GM13977 (cell line): ENCODE data around the gene FAT2.

ENCODE experiments used
- DNase-seq: peaks from one replicate; pipeline ENCODE4 v3.0.0; 2012; ENCODE audit warnings: low spot score
- in situ Hi-C: fragments of 300-500 bp; cut with MboI; formaldehyde crosslinking; loops from one replicate; pipeline ENCODE4 v1.12.0; 2022; ENCODE audit warnings: low sequenced_read_pairs, low pct_unique_long_range_greater_than_20kb, mixed read lengths, inconsistent platforms; ENCODE audit not compliant: unreplicated experiment
- TF ChIP-seq, protein P1 (sequence below): IDR thresholded peaks from 2 replicates; pipeline ENCODE4 v1.5.1; 2012; ENCODE audit warnings: mild to moderate bottlenecking, control low read depth; ENCODE audit not compliant: insufficient read depth; ENCODE audit errors: extremely low read depth, missing control alignments

Gene FAT2

DNA sequence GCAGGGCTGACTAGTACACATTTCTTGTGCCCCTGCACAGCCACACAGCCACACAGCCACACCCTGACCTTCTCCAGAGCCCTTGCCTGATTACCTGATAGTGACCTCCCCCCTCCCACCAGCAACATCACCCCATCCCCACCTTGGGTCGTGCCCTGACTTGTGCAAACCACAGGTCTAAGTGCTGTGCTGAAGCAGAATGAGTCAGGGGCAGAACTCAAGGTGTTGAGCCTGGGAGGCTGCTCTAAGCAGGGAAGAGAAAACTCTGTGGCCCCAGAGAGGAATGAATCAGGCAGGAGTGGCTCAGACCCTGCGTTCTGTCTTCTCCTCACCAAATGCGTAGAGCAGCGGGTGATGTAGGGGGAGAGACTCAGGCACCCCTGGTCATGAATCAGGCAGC lies 24.3 kb upstream of the FAT2 start:
- no peak for DNase-seq
- in situ Hi-C loops = no loop called here
- TF ChIP-seq, protein P1, sequence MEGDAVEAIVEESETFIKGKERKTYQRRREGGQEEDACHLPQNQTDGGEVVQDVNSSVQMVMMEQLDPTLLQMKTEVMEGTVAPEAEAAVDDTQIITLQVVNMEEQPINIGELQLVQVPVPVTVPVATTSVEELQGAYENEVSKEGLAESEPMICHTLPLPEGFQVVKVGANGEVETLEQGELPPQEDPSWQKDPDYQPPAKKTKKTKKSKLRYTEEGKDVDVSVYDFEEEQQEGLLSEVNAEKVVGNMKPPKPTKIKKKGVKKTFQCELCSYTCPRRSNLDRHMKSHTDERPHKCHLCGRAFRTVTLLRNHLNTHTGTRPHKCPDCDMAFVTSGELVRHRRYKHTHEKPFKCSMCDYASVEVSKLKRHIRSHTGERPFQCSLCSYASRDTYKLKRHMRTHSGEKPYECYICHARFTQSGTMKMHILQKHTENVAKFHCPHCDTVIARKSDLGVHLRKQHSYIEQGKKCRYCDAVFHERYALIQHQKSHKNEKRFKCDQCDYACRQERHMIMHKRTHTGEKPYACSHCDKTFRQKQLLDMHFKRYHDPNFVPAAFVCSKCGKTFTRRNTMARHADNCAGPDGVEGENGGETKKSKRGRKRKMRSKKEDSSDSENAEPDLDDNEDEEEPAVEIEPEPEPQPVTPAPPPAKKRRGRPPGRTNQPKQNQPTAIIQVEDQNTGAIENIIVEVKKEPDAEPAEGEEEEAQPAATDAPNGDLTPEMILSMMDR = no peak

DNA sequence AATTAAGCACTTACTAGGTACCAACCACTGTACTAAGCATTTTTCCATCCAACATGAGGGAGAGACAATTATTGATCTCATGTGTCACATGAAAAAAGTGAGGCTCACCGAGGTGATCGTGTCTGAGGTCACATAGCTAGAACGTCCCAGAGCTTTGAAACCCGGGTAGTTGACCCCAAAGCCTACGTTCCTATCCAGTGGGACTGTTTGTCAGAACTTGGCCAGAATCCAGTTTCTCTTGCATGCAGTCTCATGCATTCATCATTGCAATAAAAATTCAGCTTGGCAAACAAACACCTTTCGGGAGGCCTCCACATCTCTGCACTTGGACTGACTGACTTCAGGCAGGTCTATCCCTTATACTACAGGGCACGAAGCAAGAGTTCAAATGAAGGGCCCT lies 23.4 kb upstream of the FAT2 start:
- TF ChIP-seq, protein P1 = no peak

DNA sequence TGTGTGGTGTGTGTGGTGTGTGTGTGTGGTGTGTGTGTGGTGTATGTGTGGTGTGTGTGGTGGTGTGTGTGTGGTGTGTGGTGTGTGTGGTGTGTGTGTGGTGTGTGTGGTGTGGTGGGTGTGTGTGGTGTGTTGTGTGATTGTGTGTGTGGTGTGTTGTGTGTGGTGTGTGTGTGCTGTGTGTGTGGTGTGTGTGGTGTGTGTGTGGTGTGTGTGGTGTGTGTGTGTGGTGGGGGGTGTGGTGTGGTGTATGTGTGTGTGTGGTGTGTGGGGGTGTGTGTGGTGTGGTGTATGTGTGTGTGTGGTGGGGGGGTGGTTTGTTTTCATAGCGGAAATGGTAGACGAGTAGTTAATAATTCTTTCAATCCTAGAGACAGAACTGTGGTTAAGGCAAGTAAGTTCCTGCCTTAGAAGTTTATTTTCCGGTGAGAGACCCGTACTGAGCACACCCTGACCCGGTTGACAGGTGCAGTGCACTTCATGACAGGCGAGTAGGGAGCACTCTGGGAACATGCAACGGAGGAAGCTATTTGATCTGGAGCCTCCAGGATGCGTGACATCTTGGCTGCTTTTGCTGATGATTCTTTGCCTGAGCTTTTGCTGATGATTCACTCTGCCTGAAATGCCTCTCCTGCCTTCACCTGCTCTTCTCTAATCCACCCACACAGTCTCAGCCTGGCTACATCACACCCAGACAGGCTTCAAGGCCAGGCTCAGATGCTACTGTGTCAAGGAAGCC lies 21.7 kb upstream of the FAT2 start:
- DNase-seq = peak; percentile 61
- in situ Hi-C loops = no loop called here

More for the DNA sequence above, 23.4 kb upstream of the FAT2 start:
- no peak for DNase-seq
- in situ Hi-C loops = no loop called here

DNA sequence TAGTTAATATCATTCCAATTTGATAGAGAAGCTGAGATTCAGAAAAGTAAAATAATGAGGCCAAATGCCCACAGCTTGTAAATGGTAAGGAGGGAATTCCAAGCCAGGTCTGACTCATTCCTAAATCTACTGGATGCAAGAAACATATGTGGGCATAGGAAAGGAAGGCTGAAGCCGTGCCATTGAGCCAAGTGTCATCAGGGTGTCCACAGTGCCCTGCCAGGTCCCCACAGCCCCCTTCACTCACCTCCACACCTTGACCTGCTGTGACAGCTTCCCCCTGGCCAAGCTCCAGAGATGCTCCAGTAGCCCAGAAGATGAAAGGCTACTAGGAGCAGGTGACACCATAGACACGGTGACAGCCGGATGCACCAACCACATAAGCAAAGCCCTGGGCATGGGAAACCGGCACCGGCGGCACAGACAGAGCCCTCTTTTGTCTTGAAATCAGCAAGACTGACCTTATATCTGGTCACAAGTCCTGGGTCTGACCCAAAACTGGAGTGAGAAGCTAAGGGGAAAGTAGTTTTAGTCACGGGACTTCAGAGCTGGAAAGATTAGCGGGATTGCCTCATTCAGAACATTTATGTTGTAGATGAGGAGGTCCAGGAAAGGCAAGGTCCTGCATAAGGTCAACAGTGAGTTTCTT lies 20.1 kb upstream of the FAT2 start:
- in situ Hi-C loops = no loop called here
- no peak for DNase-seq
- TF ChIP-seq, protein P1 = no peak

More for the DNA sequence above, 21.7 kb upstream of the FAT2 start:
- TF ChIP-seq, protein P1 = no peak

DNA sequence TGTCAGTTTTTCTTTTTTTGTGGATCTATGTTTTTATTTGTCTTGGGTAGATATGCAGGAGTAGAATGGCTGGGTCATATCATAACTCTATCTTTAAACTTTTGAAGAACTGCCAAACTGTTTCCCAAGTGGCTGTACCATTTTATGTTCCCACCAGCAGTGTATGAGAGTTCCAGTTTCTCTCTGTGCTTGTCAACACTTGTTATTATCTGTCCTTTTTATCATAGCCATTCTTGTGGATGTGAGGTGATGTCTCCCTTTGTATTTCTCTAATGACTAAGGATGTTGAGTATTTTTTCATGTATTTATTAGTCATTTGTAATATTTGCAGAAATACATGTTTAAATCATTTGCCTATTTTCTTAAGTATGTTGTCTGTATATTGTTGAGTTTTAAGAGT lies 17.4 kb upstream of the FAT2 start:
- TF ChIP-seq, protein P1 = no peak
- in situ Hi-C loops = no loop called here
- no peak for DNase-seq

DNA sequence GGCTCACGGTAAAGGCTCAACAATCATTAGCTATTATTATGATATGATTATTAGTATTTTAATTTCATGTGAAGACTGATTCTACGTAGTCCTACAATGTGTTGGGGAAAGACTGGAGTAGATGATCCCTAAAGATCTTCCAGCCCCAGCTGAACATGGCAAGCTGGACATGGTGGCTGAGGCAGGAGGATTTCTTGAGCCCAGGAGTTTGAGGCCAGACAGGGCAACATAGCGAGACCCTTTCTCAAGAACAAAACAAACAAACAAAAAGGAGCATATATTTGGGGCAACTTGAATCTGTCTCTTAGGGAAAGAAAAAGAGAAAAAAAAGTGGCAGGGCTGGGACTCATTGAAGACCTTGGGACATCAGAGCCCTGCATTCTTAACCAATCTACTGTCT lies 16.2 kb upstream of the FAT2 start:
- in situ Hi-C loops = no loop called here
- no peak for DNase-seq
- TF ChIP-seq, protein P1 = no peak
